H1 (cell line): Measurements from ENCODE around the gene SPANXN4. TPM values are rescaled to one million over a fixed set of nuclear protein-coding genes. Genes with fewer than 3 reads are reported as not detected.

Experiments used
- CTCF ChIA-PET: fragments of 300-600 bp; sonication (Branson Sonifier 250); formaldehyde crosslinking; loops from one replicate; lab custom pipeline; 2021; ENCODE audit not compliant: partially characterized antibody; lab: Charles Lee
- POLR2A ChIA-PET: fragments of 300-600 bp; sonication (Branson Sonifier 250); formaldehyde crosslinking; loops from one replicate; lab custom pipeline; 2021; ENCODE audit warnings: inconsistent platforms; ENCODE audit not compliant: partially characterized antibody; lab: Charles Lee
- DNase-seq, 2 experiments: peaks; one replicate each; pipeline versions ENCODE4 v3.0.0 to v3.0.0-alpha.2; 2010 to 2022; ENCODE audit warnings: low spot score in 2 of 2, low read depth in 1 of 2, mixed read lengths in 1 of 2
- FAIRE-seq: peaks from 2 replicates; lab custom pipeline; 2011; peaks lifted over from hg19 to GRCh38; lab: Jason Lieb, UNC
- H2AFZ ChIP-seq: 2 replicates; pipeline ENCODE4 v1.8.1; 2012; ENCODE audit warnings: low read length, inconsistent platforms
- H2AK5ac ChIP-seq: 2 replicates; pipeline ENCODE4 v1.6.1; 2013; ENCODE audit warnings: low read depth, low read length
- H2BK120ac ChIP-seq: replicated peaks from 2 replicates; pipeline ENCODE3; 2013; ENCODE audit warnings: low read depth, low read length, inconsistent platforms
- H2BK12ac ChIP-seq: 2 replicates; pipeline ENCODE4 v1.6.1; 2013; ENCODE audit warnings: low read depth, low read length
- H2BK15ac ChIP-seq: 2 replicates; pipeline ENCODE4 v1.6.1; 2013; ENCODE audit warnings: low read length
- H2BK20ac ChIP-seq: 2 replicates; pipeline ENCODE4 v1.6.1; 2013; ENCODE audit warnings: low read length
- H2BK5ac ChIP-seq: 2 replicates; pipeline ENCODE4 v1.6.1; 2013; ENCODE audit warnings: low read depth, low read length
- H3K14ac ChIP-seq: 2 replicates; pipeline ENCODE4 v1.6.1; 2013; ENCODE audit warnings: inconsistent platforms; ENCODE audit not compliant: insufficient read length
- H3K18ac ChIP-seq: 2 replicates; pipeline ENCODE4 v1.6.1; 2013; ENCODE audit warnings: low read length; ENCODE audit errors: extremely low read depth
- H3K23ac ChIP-seq: 2 replicates; pipeline ENCODE4 v1.6.1; 2013; ENCODE audit warnings: inconsistent platforms; ENCODE audit not compliant: insufficient read length
- H3K23me2 ChIP-seq: 2 replicates; pipeline ENCODE4 v1.6.1; 2013; ENCODE audit warnings: low read depth, low read length
- H3K27ac ChIP-seq: 2 replicates; pipeline ENCODE4 v1.6.1; 2011; ENCODE audit warnings: low read depth, low read length, inconsistent platforms
- H3K27me3 ChIP-seq, 4 experiments: replicated peaks in 1 of 4; 1 replicate in 1 of 4; 2 replicates in 3 of 4; pipeline versions ENCODE4 v1.6.1 to v1.8.1; 2011 to 2013; ENCODE audit warnings: low read length in 3 of 4, mild to moderate bottlenecking in 3 of 4, inconsistent platforms in 2 of 4, mixed read lengths in 2 of 4, moderate library complexity in 1 of 4; ENCODE audit not compliant: control insufficient read depth in 3 of 4, insufficient read depth in 3 of 4; ENCODE audit errors: extremely low read depth in 1 of 4
- H3K36me3 ChIP-seq, 4 experiments: 2 replicates each; pipeline versions ENCODE4 v1.6.1 to v1.8.1; 2011 to 2013; ENCODE audit warnings: mild to moderate bottlenecking in 4 of 4, low read length in 3 of 4, moderate library complexity in 2 of 4, control low read depth in 1 of 4, inconsistent platforms in 1 of 4; ENCODE audit not compliant: insufficient read depth in 4 of 4, control insufficient read depth in 2 of 4
- H3K4ac ChIP-seq: replicated peaks from 2 replicates; pipeline ENCODE3; 2013; ENCODE audit warnings: low read length, low read depth, mixed read lengths, inconsistent platforms; ENCODE audit not compliant: insufficient read length
- H3K4me1 ChIP-seq, 4 experiments: replicated peaks in 1 of 4; 1 replicate in 1 of 4; 2 replicates in 3 of 4; pipeline versions ENCODE4 v1.6.1 to v1.8.1; 2011 to 2013; ENCODE audit warnings: low read length in 3 of 4, inconsistent platforms in 2 of 4, mixed read lengths in 1 of 4; ENCODE audit not compliant: insufficient read depth in 4 of 4, control insufficient read depth in 3 of 4
- H3K4me2 ChIP-seq, 2 experiments: 2 replicates each; pipeline versions ENCODE4 v1.6.1 to v1.8.1; 2011 to 2013; ENCODE audit warnings: low read depth in 2 of 2, low read length in 2 of 2, control low read depth in 1 of 2, inconsistent platforms in 1 of 2, mild to moderate bottlenecking in 1 of 2; ENCODE audit not compliant: insufficient read depth in 1 of 2
- H3K4me3 ChIP-seq, 4 experiments: fragments of 200-600, 300-600 bp in 1 of 4; sonication (generic), shearing (Covaris generic), sonication (Bioruptor Twin) in 1 of 4; 2 replicates each; pipeline versions ENCODE4 v1.5.1 to v1.8.1; 2011 to 2016; ENCODE audit warnings: low read length in 4 of 4, low read depth in 3 of 4, control low read depth in 2 of 4, inconsistent platforms in 2 of 4, mild to moderate bottlenecking in 2 of 4, mixed read lengths in 1 of 4, moderate library complexity in 1 of 4; ENCODE audit not compliant: insufficient read depth in 2 of 4; ENCODE audit errors: extremely low read depth in 1 of 4
- H3K56ac ChIP-seq: replicated peaks from 2 replicates; pipeline ENCODE3; 2013; ENCODE audit warnings: low read depth, mild to moderate bottlenecking, mixed read lengths, low read length, inconsistent platforms; ENCODE audit not compliant: insufficient read length
- H3K79me1 ChIP-seq: 2 replicates; pipeline ENCODE4 v1.6.1; 2013; ENCODE audit warnings: low read depth, low read length, control low read depth
- H3K79me2 ChIP-seq, 2 experiments: 2 replicates each; pipeline versions ENCODE4 v1.6.1 to v1.8.1; 2012 to 2013; ENCODE audit warnings: low read length in 2 of 2, mild to moderate bottlenecking in 2 of 2, inconsistent platforms in 1 of 2; ENCODE audit not compliant: insufficient read depth in 2 of 2, control insufficient read depth in 1 of 2
- H3K9ac ChIP-seq, 4 experiments: replicated peaks in 1 of 4; 1 replicate in 1 of 4; 2 replicates in 3 of 4; pipeline versions ENCODE4 v1.6.1 to v1.8.1; 2011 to 2013; ENCODE audit warnings: low read depth in 3 of 4, low read length in 3 of 4, control low read depth in 2 of 4, mild to moderate bottlenecking in 2 of 4, moderate library complexity in 2 of 4, inconsistent platforms in 1 of 4; ENCODE audit errors: extremely low read depth in 1 of 4
- H3K9me3 ChIP-seq, 2 experiments: 2 replicates each; pipeline versions ENCODE4 v1.6.1 to v1.8.1; 2012 to 2013; ENCODE audit warnings: mild to moderate bottlenecking in 2 of 2, moderate library complexity in 2 of 2, control low read depth in 1 of 2, inconsistent platforms in 1 of 2, low read depth in 1 of 2, low read length in 1 of 2, mixed read lengths in 1 of 2; ENCODE audit not compliant: insufficient read depth in 2 of 2
- H4K20me1 ChIP-seq, 2 experiments: replicated peaks in 1 of 2; 2 replicates each; pipeline versions ENCODE3 to v1.8.1; 2011 to 2013; ENCODE audit warnings: inconsistent platforms in 2 of 2, low read length in 2 of 2, mild to moderate bottlenecking in 1 of 2; ENCODE audit not compliant: insufficient read depth in 2 of 2, control insufficient read depth in 1 of 2
- H4K5ac ChIP-seq: 2 replicates; pipeline ENCODE4 v1.6.1; 2013; ENCODE audit warnings: low read length, low read depth, mixed read lengths, inconsistent platforms; ENCODE audit not compliant: insufficient read length
- H4K8ac ChIP-seq: 2 replicates; pipeline ENCODE4 v1.8.0; 2013; ENCODE audit warnings: mild to moderate bottlenecking, moderate library complexity, low read length, inconsistent platforms; ENCODE audit not compliant: insufficient read depth; ENCODE audit errors: extremely low read depth
- H4K91ac ChIP-seq: replicated peaks from 2 replicates; pipeline ENCODE3; 2013; ENCODE audit warnings: low read length, mixed read lengths, inconsistent platforms; ENCODE audit not compliant: insufficient read length
- ASH2L ChIP-seq: fragments of 200-600, 300-600 bp; sonication (generic); IDR thresholded peaks from one replicate; pipeline ENCODE4 v1.7.1; 2017; ENCODE audit warnings: low read length
- CEBPB ChIP-seq: IDR thresholded peaks from 2 replicates; pipeline ENCODE4 v1.6.1; 2012; ENCODE audit warnings: low read depth, low read length
- CTBP2 ChIP-seq: IDR thresholded peaks from 2 replicates; pipeline ENCODE4 v1.7.0; 2011; ENCODE audit warnings: borderline replicate concordance, mild to moderate bottlenecking, moderate library complexity, mixed read lengths, low read length; ENCODE audit not compliant: insufficient read depth, insufficient read length
- HDAC2 ChIP-seq, 2 experiments: fragments of 300-600 bp in 1 of 2; sonication (generic) in 1 of 2; IDR thresholded peaks; 2 replicates each; pipeline ENCODE4 v1.6.1; 2011 to 2012; ENCODE audit warnings: low read depth in 2 of 2, low read length in 2 of 2, mild to moderate bottlenecking in 2 of 2, moderate library complexity in 2 of 2, borderline replicate concordance in 1 of 2, inconsistent platforms in 1 of 2
- SAP30 ChIP-seq: fragments of 300-600 bp; sonication (generic); IDR thresholded peaks from 2 replicates; pipeline ENCODE4 v1.7.1; 2012; ENCODE audit warnings: low read length, moderate library complexity, mild to moderate bottlenecking, inconsistent platforms; ENCODE audit not compliant: insufficient read depth, insufficient replicate concordance
- TAF1 ChIP-seq: IDR thresholded peaks from 2 replicates; pipeline ENCODE4 v1.6.1; 2011; ENCODE audit warnings: mild to moderate bottlenecking, low read depth, low read length
- TAF7 ChIP-seq: optimal IDR thresholded peaks from 2 replicates; pipeline ENCODE3; 2011; ENCODE audit warnings: low read depth, mild to moderate bottlenecking, inconsistent platforms, low read length, moderate library complexity, borderline replicate concordance
- ZNF274 ChIP-seq: IDR thresholded peaks from 2 replicates; pipeline ENCODE4 v1.7.0; 2012; ENCODE audit warnings: low read length, borderline replicate concordance; ENCODE audit errors: extremely low read depth
- WGBS, 2 experiments: shearing (Covaris generic) in 1 of 2; methylation state at CpG; one replicate each; pipeline versions ENCODE4 v1.1.6 to v1.1.7; 2013 to 2015; ENCODE audit warnings: low lambda C conversion rate in 2 of 2, mixed read lengths in 2 of 2, inconsistent platforms in 1 of 2, low coverage in 1 of 2, missing lambda C conversion rate in 1 of 2; ENCODE audit not compliant: insufficient replicate concordance in 2 of 2, insufficient coverage in 1 of 2, insufficient read length in 1 of 2; ENCODE audit errors: extremely low coverage in 1 of 2, missing lambda C conversion rate in 1 of 2; 5-methylcytosine and 5-hydroxymethylcytosine counted together
- polyA plus RNA-seq, 7 experiments: library from polyadenylated mRNA; depleted of rRNA in 3 of 7; stranded (reverse) in 5 of 7; unstranded in 2 of 7; fragments of >200 nt in 5 of 7; fragments of 200-250 nt in 2 of 7; gene quantifications; 1 replicate in 5 of 7; 2 replicates in 1 of 7; 4 replicates in 1 of 7; pipeline versions ENCODE4 v1.2.1 to v1.2.3, GENCODE V29; 2011 to 2013; ENCODE audit warnings: missing spikeins in 2 of 7, mixed read lengths in 2 of 7
- total RNA-seq: library from RNA; stranded (reverse); fragmentation: NEBNext Ultra II Directional; extraction: Animal tissue kit (Norgen Biotek cat#: 25700); gene quantifications from 2 replicates; pipeline ENCODE4 v1.2.1, GENCODE V29; 2021
- TF ChIP-seq, protein P1 (sequence below): IDR thresholded peaks from 2 replicates; pipeline ENCODE4 v1.6.1; 2012; ENCODE audit warnings: low read length, inconsistent platforms

Gene SPANXN4
- total and polyA plus RNA-seq, 2 of the 8 experiments (the other 6 are each of a cell fraction or from before 2014, with no cell fraction given), result not detected

GRCh38 chrX:143017272-143017671, 8.5 kb upstream of the SPANXN4 start:
- Histone ChIP-seq H3K4ac (no peak overlapping the region), H2AK5ac (no peak overlapping the region), H3K23ac (no peak overlapping the region), H3K56ac (no peak overlapping the region), H3K14ac (no peak overlapping the region), H3K36me3 (no peaks in the 10 kb centered on the region), H2BK15ac (no peak overlapping the region), H3K27me3 (no peaks in the 10 kb centered on the region), H4K5ac (no peak overlapping the region), H3K9me3 (no peaks in the 10 kb centered on the region), H3K4me3 (no peak overlapping the region), H2BK120ac (no peak overlapping the region), H4K8ac (no peak overlapping the region), H3K18ac (no peak overlapping the region), H3K9ac (no peak overlapping the region), H2BK20ac (no peak overlapping the region), H3K27ac (no peak overlapping the region), H3K23me2 (no peaks in the 10 kb centered on the region), H4K91ac (no peak overlapping the region), H2AFZ (no peak overlapping the region), H3K79me2 (no peaks in the 10 kb centered on the region), H4K20me1 (no peaks in the 10 kb centered on the region), H2BK12ac (no peak overlapping the region), H3K79me1 (no peaks in the 10 kb centered on the region), H3K4me2 (no peak overlapping the region), H3K4me1 (no peaks in the 10 kb centered on the region), H2BK5ac (no peak overlapping the region)
- ChIA-PET CTCF (no interaction called here), POLR2A (no interaction called here)
- no peak for DNase-seq
- FAIRE-seq, result no peak
- 83% methylated on average over 2 of the region's 2 CpGs; no CpG with 5 or more reads in 1 of the 2 experiments for WGBS, 2 experiments
- TF ChIP-seq CTBP2 (no peak), TAF1 (no peak), ASH2L (no peak), SAP30 (no peak), HDAC2 (IDR thresholded peaks at IDR 0.05; ENCODE audit: borderline replicate concordance in 1 of 2, low read depth in 2 of 2, low read length in 2 of 2) (no peak), ZNF274 (no peak), CEBPB (no peak), TAF7 (no peak)
- TF ChIP-seq, protein P1, sequence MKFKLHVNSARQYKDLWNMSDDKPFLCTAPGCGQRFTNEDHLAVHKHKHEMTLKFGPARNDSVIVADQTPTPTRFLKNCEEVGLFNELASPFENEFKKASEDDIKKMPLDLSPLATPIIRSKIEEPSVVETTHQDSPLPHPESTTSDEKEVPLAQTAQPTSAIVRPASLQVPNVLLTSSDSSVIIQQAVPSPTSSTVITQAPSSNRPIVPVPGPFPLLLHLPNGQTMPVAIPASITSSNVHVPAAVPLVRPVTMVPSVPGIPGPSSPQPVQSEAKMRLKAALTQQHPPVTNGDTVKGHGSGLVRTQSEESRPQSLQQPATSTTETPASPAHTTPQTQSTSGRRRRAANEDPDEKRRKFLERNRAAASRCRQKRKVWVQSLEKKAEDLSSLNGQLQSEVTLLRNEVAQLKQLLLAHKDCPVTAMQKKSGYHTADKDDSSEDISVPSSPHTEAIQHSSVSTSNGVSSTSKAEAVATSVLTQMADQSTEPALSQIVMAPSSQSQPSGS, result no peak
